Measurements from ENCODE around the gene ONECUT3. TPM values are rescaled to one million over a fixed set of nuclear protein-coding genes. Genes with fewer than 3 reads are reported as not detected.

The ONECUT3 gene
- polyA plus RNA-seq, 1 donor (not counting 4 experiments of a cell fraction or from before 2014, with no cell fraction given) = 0.01 TPM

- dilution Hi-C loops (cut with MboI; ENCODE audit: extremely low pct_ligation_motif_present, low sequenced_read_pairs) = no loop called here
Measured at GRCh38 chr19:1766800-1767352, 13.6 kb downstream of the ONECUT3 start.

DNA sequence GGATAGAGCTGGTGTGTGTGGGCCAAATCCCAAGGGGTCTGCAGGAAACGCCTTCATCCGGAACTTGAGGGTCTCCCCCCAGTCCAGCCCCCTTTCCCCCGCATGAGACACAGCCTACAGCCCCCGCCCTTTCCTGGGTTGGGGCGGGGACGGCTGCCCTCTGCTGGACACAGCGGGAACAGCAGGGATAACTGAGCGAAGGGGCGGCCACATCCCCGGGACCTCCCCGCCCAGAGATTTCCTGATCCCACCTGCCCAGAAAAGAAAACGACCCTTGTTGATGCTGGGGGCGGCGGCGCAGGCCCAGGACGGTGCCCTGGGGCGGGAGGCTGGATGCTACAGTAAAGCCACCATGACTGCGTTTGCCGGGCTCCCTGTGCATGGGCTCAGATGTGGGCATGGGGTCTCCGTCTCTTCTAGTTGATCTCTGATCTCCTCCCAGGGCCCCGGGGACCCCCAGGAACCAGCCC, 14.2 kb downstream of the ONECUT3 start:
- DNase-seq (ENCODE audit: low read depth, low spot score) (no peak), FAIRE-seq (no peak)
- Histone ChIP-seq H3K4me2 (ENCODE audit: control insufficient read depth, extremely low read depth, insufficient read depth, low read depth, low read length) (no peak overlapping the region), H3K4me3 (ENCODE audit: control insufficient read depth in 2 of 3, extremely low read depth in 1 of 3, insufficient read depth in 2 of 3, low read depth in 1 of 3, low read length in 3 of 3) (no peak overlapping the region), H2AFZ (ENCODE audit: control insufficient read depth, low read length) (no peak overlapping the region), H3K9ac (ENCODE audit: control insufficient read depth, extremely low read depth, insufficient read depth, low read length) (no peak overlapping the region), H3K27ac (ENCODE audit: control insufficient read depth, insufficient read depth, low read length) (no peak overlapping the region), H3K79me2 (ENCODE audit: control insufficient read depth, insufficient read depth, low read length) (no peaks in the 10 kb centered on the region), H3K4me1 (ENCODE audit: control insufficient read depth, extremely low read depth, insufficient read depth, low read length) (peaks cover 6% of the 10 kb centered on the region), H3K9me1 (ENCODE audit: control insufficient read depth, extremely low read depth, insufficient read depth, low read length) (no peaks in the 10 kb centered on the region), H3K9me3 (ENCODE audit: control insufficient read depth, low read depth, low read length) (peaks cover 9% of the 10 kb centered on the region), H4K20me1 (ENCODE audit: control insufficient read depth, extremely low read depth, insufficient read depth, low read length) (peaks cover 3% of the 10 kb centered on the region), H3K27me3 (ENCODE audit: control insufficient read depth, extremely low read depth, insufficient read depth, low read length) (peaks cover 61% of the 10 kb centered on the region), H3K36me3 (ENCODE audit: control insufficient read depth in 2 of 2, extremely low read depth in 1 of 2, insufficient read depth in 2 of 2, low read length in 2 of 2) (no peaks in the 10 kb centered on the region)
- dilution Hi-C loops (cut with MboI; ENCODE audit: extremely low pct_ligation_motif_present, low sequenced_read_pairs) = no loop called here
- peak; percentile 75 to 97 (median 93) for TF ChIP-seq CTCF (optimal IDR thresholded peaks at IDR 0.05 in 1 of 3, IDR thresholded peaks at IDR 0.05 in 1 of 3, conservative IDR thresholded peaks at IDR 0.05 in 1 of 3; ENCODE audit: extremely low read depth in 1 of 3, insufficient read depth in 2 of 3, low read length in 3 of 3)
- TF ChIP-seq EZH2 (IDR thresholded peaks at IDR 0.05; ENCODE audit: low read length) = no peak

More at GRCh38 chr19:1766800-1767352, 13.6 kb downstream of the ONECUT3 start:
- peaks cover 3% of the 10 kb centered on the region for H4K20me1 ChIP-seq (ENCODE audit: control insufficient read depth, extremely low read depth, insufficient read depth, low read length)
- H3K4me3 ChIP-seq (ENCODE audit: control insufficient read depth in 2 of 3, extremely low read depth in 1 of 3, insufficient read depth in 2 of 3, low read depth in 1 of 3, low read length in 3 of 3) = no peak overlapping the region
- no peaks in the 10 kb centered on the region for H3K36me3 ChIP-seq (ENCODE audit: control insufficient read depth in 2 of 2, extremely low read depth in 1 of 2, insufficient read depth in 2 of 2, low read length in 2 of 2)
- peaks cover 9% of the 10 kb centered on the region for H3K9me3 ChIP-seq (ENCODE audit: control insufficient read depth, low read depth, low read length)
- no peaks in the 10 kb centered on the region for H3K79me2 ChIP-seq (ENCODE audit: control insufficient read depth, insufficient read depth, low read length)
- no peak for DNase-seq (ENCODE audit: low read depth, low spot score)
- no peak for FAIRE-seq
- no peak overlapping the region for H2AFZ ChIP-seq (ENCODE audit: control insufficient read depth, low read length)
- no peak overlapping the region for H3K9ac ChIP-seq (ENCODE audit: control insufficient read depth, extremely low read depth, insufficient read depth, low read length)
- no peaks in the 10 kb centered on the region for H3K9me1 ChIP-seq (ENCODE audit: control insufficient read depth, extremely low read depth, insufficient read depth, low read length)
- H3K27ac ChIP-seq (ENCODE audit: control insufficient read depth, insufficient read depth, low read length) = no peak overlapping the region
- H3K4me1 ChIP-seq (ENCODE audit: control insufficient read depth, extremely low read depth, insufficient read depth, low read length) = peaks cover 3% of the 10 kb centered on the region
- no peak overlapping the region for H3K4me2 ChIP-seq (ENCODE audit: control insufficient read depth, extremely low read depth, insufficient read depth, low read depth, low read length)
- H3K27me3 ChIP-seq (ENCODE audit: control insufficient read depth, extremely low read depth, insufficient read depth, low read length) = peaks cover 67% of the 10 kb centered on the region
- no peak for TF ChIP-seq CTCF (optimal IDR thresholded peaks at IDR 0.05 in 1 of 3, IDR thresholded peaks at IDR 0.05 in 1 of 3, conservative IDR thresholded peaks at IDR 0.05 in 1 of 3; ENCODE audit: extremely low read depth in 1 of 3, insufficient read depth in 2 of 3, low read length in 3 of 3)
- no peak for TF ChIP-seq EZH2 (IDR thresholded peaks at IDR 0.05; ENCODE audit: low read length)

Measured in keratinocyte (primary cell).